ENCODE measurements around the gene NPTX1. TPM values are rescaled to one million over a fixed set of nuclear protein-coding genes. Genes with fewer than 3 reads are reported as not detected.

The NPTX1 gene
- total RNA-seq, 1 donor from 2014 or later, result 1.3 TPM

DNA sequence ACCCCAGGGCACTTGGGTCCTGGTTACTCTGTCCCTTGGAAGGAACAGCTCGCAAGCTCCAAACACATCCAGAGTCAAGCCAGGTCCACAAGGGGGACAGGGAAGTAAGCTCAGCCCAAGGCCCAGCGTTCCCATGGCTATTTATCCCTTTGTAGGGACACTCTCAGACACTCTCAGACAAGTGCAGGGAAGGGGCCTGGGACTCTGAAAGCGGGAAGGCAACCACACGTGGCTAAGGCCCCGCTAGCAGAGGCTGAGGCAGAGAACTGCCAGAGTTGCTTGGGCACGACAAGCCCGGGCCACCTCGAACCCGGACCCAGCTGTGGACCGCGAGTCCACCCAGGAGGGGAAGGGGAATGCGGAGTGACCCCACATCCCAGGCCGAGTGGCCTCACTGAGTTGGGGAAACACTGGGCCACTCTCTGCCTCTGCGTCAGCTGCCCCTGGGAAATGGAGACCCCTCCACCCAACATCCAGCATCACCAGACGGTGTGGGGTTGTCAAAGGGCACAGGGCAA lies 10.2 kb downstream of the NPTX1 start:
- DNase-seq, result no peak

DNA sequence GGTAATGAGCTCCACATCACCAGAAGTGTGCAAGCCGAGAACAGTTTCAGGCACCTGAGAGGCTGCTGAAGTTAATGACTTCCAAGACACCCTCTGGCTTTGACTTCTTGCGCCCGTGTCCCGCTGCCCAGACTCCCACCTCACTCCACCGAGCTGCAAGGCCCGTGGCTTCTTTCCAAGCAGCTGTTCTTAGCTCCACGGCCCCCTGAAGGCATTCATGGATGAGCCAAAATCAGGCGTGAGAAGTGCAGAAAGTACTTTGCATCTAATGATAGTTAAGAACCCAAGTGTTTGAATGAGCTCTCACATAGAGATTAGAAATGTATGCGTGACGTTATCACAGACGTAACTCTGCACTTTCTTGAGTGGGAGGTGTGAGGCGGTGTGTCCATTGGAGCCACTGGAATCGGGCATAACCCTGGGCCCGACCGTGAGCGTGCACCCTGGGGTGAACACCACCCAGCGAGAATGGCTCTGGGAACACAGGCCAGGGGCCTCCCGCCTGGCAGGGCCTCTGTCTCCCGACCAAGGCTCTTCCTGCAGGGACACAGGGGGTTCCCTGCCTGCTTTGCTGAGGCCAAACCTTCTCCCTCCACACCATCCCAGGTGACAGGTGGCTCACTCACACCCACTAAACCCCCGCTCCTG lies 11.0 kb downstream of the NPTX1 start:
- DNase-seq (no peak), ATAC-seq (no peak)
- Histone ChIP-seq H3K9me3 (no peaks in the 10 kb centered on the region), H3K4me1 (no peaks in the 10 kb centered on the region), H3K4me3 (no peak overlapping the region), H3K27me3 (peaks cover 54% of the 10 kb centered on the region), H3K36me3 (no peaks in the 10 kb centered on the region), H3K27ac (no peak overlapping the region)
- intact Hi-C loops (cut with DNase I), result no loop called here
- TF ChIP-seq, protein P1, sequence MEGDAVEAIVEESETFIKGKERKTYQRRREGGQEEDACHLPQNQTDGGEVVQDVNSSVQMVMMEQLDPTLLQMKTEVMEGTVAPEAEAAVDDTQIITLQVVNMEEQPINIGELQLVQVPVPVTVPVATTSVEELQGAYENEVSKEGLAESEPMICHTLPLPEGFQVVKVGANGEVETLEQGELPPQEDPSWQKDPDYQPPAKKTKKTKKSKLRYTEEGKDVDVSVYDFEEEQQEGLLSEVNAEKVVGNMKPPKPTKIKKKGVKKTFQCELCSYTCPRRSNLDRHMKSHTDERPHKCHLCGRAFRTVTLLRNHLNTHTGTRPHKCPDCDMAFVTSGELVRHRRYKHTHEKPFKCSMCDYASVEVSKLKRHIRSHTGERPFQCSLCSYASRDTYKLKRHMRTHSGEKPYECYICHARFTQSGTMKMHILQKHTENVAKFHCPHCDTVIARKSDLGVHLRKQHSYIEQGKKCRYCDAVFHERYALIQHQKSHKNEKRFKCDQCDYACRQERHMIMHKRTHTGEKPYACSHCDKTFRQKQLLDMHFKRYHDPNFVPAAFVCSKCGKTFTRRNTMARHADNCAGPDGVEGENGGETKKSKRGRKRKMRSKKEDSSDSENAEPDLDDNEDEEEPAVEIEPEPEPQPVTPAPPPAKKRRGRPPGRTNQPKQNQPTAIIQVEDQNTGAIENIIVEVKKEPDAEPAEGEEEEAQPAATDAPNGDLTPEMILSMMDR (IDR thresholded peaks at IDR 0.05), result no peak

More for the DNA sequence above, 10.2 kb downstream of the NPTX1 start:
- Histone ChIP-seq H3K27ac (no peak overlapping the region), H3K4me1 (no peaks in the 10 kb centered on the region), H3K36me3 (no peaks in the 10 kb centered on the region), H3K4me3 (no peak overlapping the region), H3K9me3 (no peaks in the 10 kb centered on the region), H3K27me3 (peaks cover 60% of the 10 kb centered on the region)
- intact Hi-C loops (cut with DNase I), result no loop called here
- ATAC-seq, result no peak
- TF ChIP-seq, protein P1 (IDR thresholded peaks at IDR 0.05), result no peak

DNA sequence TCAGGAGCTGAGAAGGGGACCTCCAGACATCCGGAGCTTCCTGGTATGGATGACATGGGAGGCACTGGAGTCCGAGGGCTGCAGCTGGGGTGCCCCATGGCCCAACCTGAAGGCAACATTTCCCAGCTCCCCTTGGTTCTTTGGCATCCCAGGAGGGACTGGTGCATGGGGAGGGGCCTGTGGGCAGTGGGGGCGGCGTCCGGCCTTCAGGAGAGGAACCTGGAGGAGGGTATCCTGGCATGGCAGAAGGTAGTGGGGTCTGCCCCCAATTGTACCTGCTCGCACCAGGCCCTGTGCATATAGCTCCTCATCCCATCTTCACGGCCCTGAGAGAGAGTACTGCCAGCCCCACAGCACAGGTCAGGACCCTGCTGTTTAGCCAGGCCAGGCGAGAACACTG lies 11.9 kb downstream of the NPTX1 start:
- no peak overlapping the region for H3K27ac ChIP-seq

DNA sequence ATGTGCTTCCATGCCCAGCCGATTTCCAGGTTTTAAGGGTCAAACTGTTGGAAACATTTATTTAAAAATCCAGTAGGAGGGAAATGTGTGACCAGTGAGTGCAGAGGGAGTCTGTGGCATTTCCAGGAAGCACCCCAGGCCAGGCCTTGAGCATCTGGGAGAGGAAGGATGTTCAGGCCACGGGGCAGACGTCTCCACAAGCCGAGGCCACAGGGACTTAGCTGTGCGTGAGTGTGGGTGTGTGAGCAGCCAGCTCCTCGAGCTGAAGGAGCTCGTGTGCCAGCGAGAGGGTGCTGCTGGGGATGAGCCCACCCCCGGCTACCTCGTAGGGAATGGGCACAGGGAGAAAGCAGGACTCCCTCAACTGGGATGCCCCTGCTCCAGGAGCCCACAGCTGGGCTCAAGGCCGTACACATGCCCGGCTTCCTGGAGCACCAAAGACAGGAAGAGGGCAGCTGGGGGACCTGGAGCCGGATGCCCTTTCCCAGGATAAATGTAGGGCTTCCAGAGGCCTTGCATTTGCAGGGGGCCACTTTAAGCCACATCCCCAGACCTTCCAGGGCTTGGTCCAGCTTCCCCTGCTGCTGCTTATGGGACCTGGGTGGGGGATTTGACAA lies 12.5 kb downstream of the NPTX1 start:
- DNase-seq (no peak), ATAC-seq (no peak)
- no peak overlapping the region for H3K27ac ChIP-seq
- TF ChIP-seq, protein P1 (IDR thresholded peaks at IDR 0.05), result no peak
- peaks cover 40% of the 10 kb centered on the region for H3K27me3 ChIP-seq
- no peaks in the 10 kb centered on the region for H3K4me1 ChIP-seq
- H3K4me3 ChIP-seq, result no peak overlapping the region
- no peaks in the 10 kb centered on the region for H3K36me3 ChIP-seq
- H3K9me3 ChIP-seq, result no peaks in the 10 kb centered on the region
- intact Hi-C loops (cut with DNase I), result no loop called here

More for the DNA sequence above, 11.9 kb downstream of the NPTX1 start:
- intact Hi-C loops (cut with DNase I), result no loop called here
- H3K4me1 ChIP-seq, result no peaks in the 10 kb centered on the region
- H3K27me3 ChIP-seq, result peaks cover 46% of the 10 kb centered on the region
- H3K4me3 ChIP-seq, result no peak overlapping the region
- no peaks in the 10 kb centered on the region for H3K9me3 ChIP-seq
- no peaks in the 10 kb centered on the region for H3K36me3 ChIP-seq
- TF ChIP-seq, protein P1 (IDR thresholded peaks at IDR 0.05), result no peak
- DNase-seq, result no peak
- ATAC-seq, result no peak

DNA sequence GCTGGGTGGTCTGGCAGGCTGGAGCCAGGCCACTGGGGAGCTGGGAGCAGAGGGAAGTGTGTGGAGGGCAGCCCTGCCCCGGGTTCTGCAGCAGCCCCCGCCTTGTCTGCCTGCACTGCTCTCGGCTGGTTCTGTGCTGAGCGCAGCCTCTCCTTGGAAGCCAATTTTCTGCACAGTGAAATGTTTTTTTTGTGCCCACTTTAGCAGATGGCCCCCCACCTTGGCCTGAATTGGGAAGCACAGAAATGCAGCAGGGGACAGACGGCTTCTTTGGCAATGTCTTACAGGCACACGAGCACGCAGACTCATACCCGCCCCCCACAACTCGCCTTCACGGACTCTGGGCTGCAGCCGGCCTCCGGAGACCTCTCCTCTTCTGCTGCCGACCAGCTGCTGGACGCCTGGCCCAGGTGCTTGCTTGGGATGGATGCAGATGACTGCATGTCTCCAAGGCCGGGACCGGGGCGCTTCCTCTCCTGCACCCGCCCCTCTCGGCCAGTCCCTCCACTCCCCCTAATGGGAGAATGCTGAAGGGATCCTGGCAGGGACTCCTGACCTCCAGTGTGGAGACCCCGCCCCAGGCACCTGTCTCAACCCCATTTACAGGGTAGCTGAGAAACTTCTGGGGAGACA lies 14.8 kb downstream of the NPTX1 start:
- peaks cover 1% of the 10 kb centered on the region for H3K4me1 ChIP-seq
- H3K27me3 ChIP-seq, result peaks cover 20% of the 10 kb centered on the region
- TF ChIP-seq, protein P1 (IDR thresholded peaks at IDR 0.05), result no peak
- H3K36me3 ChIP-seq, result no peaks in the 10 kb centered on the region
- H3K27ac ChIP-seq, result no peak overlapping the region
- H3K4me3 ChIP-seq, result no peak overlapping the region
- no peaks in the 10 kb centered on the region for H3K9me3 ChIP-seq
- DNase-seq, result no peak
- intact Hi-C loops (cut with DNase I), result no loop called here
- no peak for ATAC-seq

Data from upper lobe of right lung (tissue), 1 donor.